Endothelial cell of umbilical vein (primary cell): ENCODE measurements around the gene SYTL1. TPM values are rescaled to one million over a fixed set of nuclear protein-coding genes. Genes with fewer than 3 reads are reported as not detected.

Experiments used
- BruUV-seq: library from RNA; stranded (reverse); fragments of 400-500 nt; replicated peaks from 2 replicates; lab custom pipeline; 2021; lab: Mats Ljungman, UMichigan
- CTCF ChIA-PET: fragments of 300-600, 350-600 bp; sonication (Branson Sonifier 250); formaldehyde crosslinking; loops from one replicate; lab custom pipeline; 2021; ENCODE audit warnings: antibody characterized with exemption, inconsistent platforms; lab: Charles Lee
- POLR2A ChIA-PET: fragments of 300-600, 350-600 bp; sonication (Branson Sonifier 250); formaldehyde crosslinking; loops from one replicate; lab custom pipeline; 2021; ENCODE audit warnings: antibody characterized with exemption, inconsistent platforms; lab: Charles Lee
- DNase-seq: peaks from one replicate; pipeline ENCODE4 v3.0.0-alpha.2; 2011; ENCODE audit warnings: low read depth, low spot score
- FAIRE-seq: peaks from 2 replicates; lab custom pipeline; 2011; peaks lifted over from hg19 to GRCh38; lab: Jason Lieb, UNC
- H2AFZ ChIP-seq: 2 replicates; pipeline ENCODE4 v1.6.0; 2012; ENCODE audit warnings: low read depth, low read length, control low read depth, inconsistent platforms
- H3K27ac ChIP-seq: 2 replicates; pipeline ENCODE4 v1.5.1; 2011; ENCODE audit warnings: low read depth, mild to moderate bottlenecking, control low read depth, low read length, moderate library complexity; ENCODE audit not compliant: insufficient read depth
- H3K27me3 ChIP-seq, 2 experiments: 2 replicates each; pipeline versions ENCODE4 v1.6.0 to v1.6.1; 2011; ENCODE audit warnings: low read length in 2 of 2, mixed read lengths in 1 of 2; ENCODE audit not compliant: control insufficient read depth in 2 of 2, insufficient read depth in 2 of 2
- H3K36me3 ChIP-seq, 2 experiments: 2 replicates in 1 of 2; 3 replicates in 1 of 2; pipeline ENCODE4 v1.5.1; 2011; ENCODE audit warnings: low read length in 2 of 2, mild to moderate bottlenecking in 1 of 2, moderate library complexity in 1 of 2; ENCODE audit not compliant: control insufficient read depth in 2 of 2, insufficient read depth in 2 of 2; ENCODE audit errors: extremely low read depth in 1 of 2
- H3K4me1 ChIP-seq: 3 replicates; pipeline ENCODE4 v1.5.1; 2011; ENCODE audit warnings: mild to moderate bottlenecking, low read length; ENCODE audit not compliant: control insufficient read depth, insufficient read depth; ENCODE audit errors: extremely low read depth
- H3K4me2 ChIP-seq: 2 replicates; pipeline ENCODE4 v1.6.1; 2011; ENCODE audit warnings: low read length, control low read depth, mixed read lengths; ENCODE audit not compliant: insufficient read depth
- H3K4me3 ChIP-seq, 3 experiments: fragments of 200-600 bp in 1 of 3; sonication (generic), shearing (Covaris generic) in 1 of 3; replicated peaks in 1 of 3; 2 replicates each; pipeline ENCODE4 v1.5.1; 2011 to 2016; ENCODE audit warnings: control low read depth in 3 of 3, low read length in 3 of 3, mild to moderate bottlenecking in 2 of 3, inconsistent platforms in 1 of 3, low read depth in 1 of 3, moderate library complexity in 1 of 3; ENCODE audit not compliant: insufficient read depth in 1 of 3
- H3K79me2 ChIP-seq: 2 replicates; pipeline ENCODE4 v1.6.0; 2012; ENCODE audit warnings: low read length, inconsistent platforms; ENCODE audit not compliant: control insufficient read depth, insufficient read depth
- H3K9ac ChIP-seq: replicated peaks from 2 replicates; pipeline ENCODE3; 2011; ENCODE audit warnings: low read length, control low read depth; ENCODE audit not compliant: insufficient read depth; ENCODE audit errors: extremely low read depth
- H3K9me1 ChIP-seq: replicated peaks from 3 replicates; pipeline ENCODE4 v1.6.0; 2011; ENCODE audit warnings: mild to moderate bottlenecking, low read length; ENCODE audit not compliant: control insufficient read depth, insufficient read depth; ENCODE audit errors: extremely low read depth
- H3K9me3 ChIP-seq: replicated peaks from 2 replicates; pipeline ENCODE4 v1.5.1; 2012; ENCODE audit warnings: low read length, inconsistent platforms; ENCODE audit not compliant: control insufficient read depth, insufficient read depth
- H4K20me1 ChIP-seq: replicated peaks from 2 replicates; pipeline ENCODE3; 2011; ENCODE audit warnings: mild to moderate bottlenecking, low read length; ENCODE audit not compliant: control insufficient read depth, insufficient read depth; ENCODE audit errors: extremely low read depth
- EZH2 ChIP-seq: IDR thresholded peaks from 2 replicates; pipeline ENCODE4 v1.6.1; 2012; ENCODE audit warnings: borderline replicate concordance, low read depth, mild to moderate bottlenecking, moderate library complexity, low read length, inconsistent platforms; ENCODE audit not compliant: severe bottlenecking
- FOS ChIP-seq: IDR thresholded peaks from 2 replicates; pipeline ENCODE4 v1.6.1; 2011; ENCODE audit warnings: mild to moderate bottlenecking, low read length, moderate library complexity, borderline replicate concordance; ENCODE audit not compliant: insufficient read depth
- GATA2 ChIP-seq: IDR thresholded peaks from 2 replicates; pipeline ENCODE4 v1.7.0; 2011; ENCODE audit warnings: low read depth, mild to moderate bottlenecking, moderate library complexity, mixed read lengths, low read length; ENCODE audit not compliant: insufficient read length, insufficient read depth
- JUN ChIP-seq: IDR thresholded peaks from 2 replicates; pipeline ENCODE4 v1.6.1; 2011; ENCODE audit warnings: borderline replicate concordance, low read depth; ENCODE audit not compliant: insufficient read length, insufficient read depth
- MYC ChIP-seq: IDR thresholded peaks from one replicate; pipeline ENCODE4 v1.6.1; 2011; ENCODE audit warnings: mild to moderate bottlenecking, low read depth, low read length
- POLR2A ChIP-seq: IDR thresholded peaks from 2 replicates; pipeline ENCODE4 v1.6.1; 2012; ENCODE audit warnings: low read depth, mild to moderate bottlenecking, control low read depth, low read length
- POLR2AphosphoS5 ChIP-seq: IDR thresholded peaks from 2 replicates; pipeline ENCODE4 v1.6.1; 2012; ENCODE audit warnings: low read depth, mild to moderate bottlenecking, control low read depth, low read length, moderate library complexity; ENCODE audit not compliant: insufficient read depth
- dilution Hi-C: fragments of 300-500 bp; cut with MboI; formaldehyde crosslinking; loops from one replicate; pipeline ENCODE4 v1.15.0; 2019; ENCODE audit warnings: low sequenced_read_pairs; ENCODE audit not compliant: extremely low pct_ligation_motif_present
- intact Hi-C: fragments of 100-400 bp; cut with micrococcal nuclease; formaldehyde crosslinking; loops from one replicate; pipeline ENCODE4 v1.10.0; 2022
- polyA plus RNA-seq, 4 experiments: library from polyadenylated mRNA; depleted of rRNA in 3 of 4; stranded (reverse) in 3 of 4; unstranded in 1 of 4; fragments of >200 nt; gene quantifications; 2 replicates each; pipeline versions ENCODE4 v1.2.1 to v1.2.3, GENCODE V29; 2011 to 2012; ENCODE audit warnings: missing spikeins in 1 of 4
- total RNA-seq: library from RNA; stranded (reverse); gene quantifications from 2 replicates; pipeline ENCODE4 v1.2.3, GENCODE V29; 2021
- TF ChIP-seq, protein P1 (sequence below), 2 donors: IDR thresholded peaks; 1 replicate in 1 of 2; 2 replicates in 1 of 2; pipeline ENCODE4 v1.5.1; 2011; ENCODE audit warnings: low read length in 2 of 2, mild to moderate bottlenecking in 2 of 2, moderate library complexity in 2 of 2, control low read depth in 1 of 2, inconsistent platforms in 1 of 2, low read depth in 1 of 2; ENCODE audit not compliant: insufficient read depth in 1 of 2; ENCODE audit errors: extremely low read depth in 1 of 2
- TF ChIP-seq, protein P2 (sequence below): IDR thresholded peaks from 2 replicates; pipeline ENCODE4 v1.6.1; 2011; ENCODE audit not compliant: insufficient read depth, insufficient read length

The SYTL1 gene
- total and polyA plus RNA-seq, 2 donors (not counting 3 experiments of a cell fraction or from before 2014, with no cell fraction given): 0.04 TPM; not detected in 1

- CTCF ChIA-PET: interaction anchor here (0.8 to 3.2 kb wide), 4 partner anchors 12 to 23 kb away, joined by 3 to 17 read pairs (median 12); partner anchors contain the start of gene MAP3K6
- H3K4me1 ChIP-seq: no peaks in the 10 kb centered on the region
- peaks cover 0 to 3% of the 10 kb centered on the region in 2 experiments for H3K27me3 ChIP-seq
- H3K36me3 ChIP-seq: no peaks in the 10 kb centered on the region
- no peaks in the 10 kb centered on the region for H3K9me1 ChIP-seq
- intact Hi-C loops: no loop called here
- no peak overlapping the region for H2AFZ ChIP-seq
- FAIRE-seq: no peak
- BruUV-seq: no TSS peak
- H3K9ac ChIP-seq: no peak overlapping the region
- H4K20me1 ChIP-seq: no peaks in the 10 kb centered on the region
- TF ChIP-seq GATA2: no peak
- no peak for TF ChIP-seq POLR2A
- TF ChIP-seq POLR2AphosphoS5: no peak
- TF ChIP-seq FOS: no peak
- TF ChIP-seq JUN: no peak
- TF ChIP-seq MYC: no peak
- TF ChIP-seq, protein P1, sequence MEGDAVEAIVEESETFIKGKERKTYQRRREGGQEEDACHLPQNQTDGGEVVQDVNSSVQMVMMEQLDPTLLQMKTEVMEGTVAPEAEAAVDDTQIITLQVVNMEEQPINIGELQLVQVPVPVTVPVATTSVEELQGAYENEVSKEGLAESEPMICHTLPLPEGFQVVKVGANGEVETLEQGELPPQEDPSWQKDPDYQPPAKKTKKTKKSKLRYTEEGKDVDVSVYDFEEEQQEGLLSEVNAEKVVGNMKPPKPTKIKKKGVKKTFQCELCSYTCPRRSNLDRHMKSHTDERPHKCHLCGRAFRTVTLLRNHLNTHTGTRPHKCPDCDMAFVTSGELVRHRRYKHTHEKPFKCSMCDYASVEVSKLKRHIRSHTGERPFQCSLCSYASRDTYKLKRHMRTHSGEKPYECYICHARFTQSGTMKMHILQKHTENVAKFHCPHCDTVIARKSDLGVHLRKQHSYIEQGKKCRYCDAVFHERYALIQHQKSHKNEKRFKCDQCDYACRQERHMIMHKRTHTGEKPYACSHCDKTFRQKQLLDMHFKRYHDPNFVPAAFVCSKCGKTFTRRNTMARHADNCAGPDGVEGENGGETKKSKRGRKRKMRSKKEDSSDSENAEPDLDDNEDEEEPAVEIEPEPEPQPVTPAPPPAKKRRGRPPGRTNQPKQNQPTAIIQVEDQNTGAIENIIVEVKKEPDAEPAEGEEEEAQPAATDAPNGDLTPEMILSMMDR (IDR thresholded peaks at IDR 0.05; ENCODE audit: extremely low read depth in 1 of 2, insufficient read depth in 1 of 2, low read depth in 1 of 2, low read length in 2 of 2): no peak
- TF ChIP-seq, protein P2, sequence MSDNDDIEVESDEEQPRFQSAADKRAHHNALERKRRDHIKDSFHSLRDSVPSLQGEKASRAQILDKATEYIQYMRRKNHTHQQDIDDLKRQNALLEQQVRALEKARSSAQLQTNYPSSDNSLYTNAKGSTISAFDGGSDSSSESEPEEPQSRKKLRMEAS: no peak
- no peak for TF ChIP-seq EZH2
- no peak overlapping the region for H3K27ac ChIP-seq
- POLR2A ChIA-PET: no interaction called here
- dilution Hi-C loops: no loop called here
- H3K4me3 ChIP-seq: no peak overlapping the region
- H3K79me2 ChIP-seq: no peaks in the 10 kb centered on the region
- no peaks in the 10 kb centered on the region for H3K9me3 ChIP-seq
- no peak overlapping the region for H3K4me2 ChIP-seq
- DNase-seq: no peak
Observed at GRCh38 chr1:27380766-27381733, 39.2 kb downstream of the SYTL1 start.
